HG03521 (cell line): ENCODE measurements around the gene TFAP2E.
"Not testable (repeated sequence)": the region's sequence is repeated elsewhere in the genome, so short reads cannot be mapped to it uniquely, and the experiment has no call there.

Experiments used
- ATAC-seq: cut with Tn5 transposase; IDR thresholded peaks from one replicate; pipeline ENCODE4 v1.9.1; 2021; ENCODE audit warnings: mild to moderate bottlenecking, moderate library complexity; ENCODE audit not compliant: unreplicated experiment

TFAP2E gene

GRCh38 chr1:35571263-35571662 lies 1.9 kb upstream of the TFAP2E start:
- ATAC-seq = no peak

GRCh38 chr1:35572296-35572695 lies 818 bp upstream of the TFAP2E start:
- ATAC-seq = no peak

- no peak for ATAC-seq
These were observed 1.1 kb downstream of the TFAP2E start for GRCh38 chr1:35574125-35574654.

- ATAC-seq = no peak
These were observed 1.7 kb downstream of the TFAP2E start for GRCh38 chr1:35574655-35575415.

- no peak for ATAC-seq
These were observed 2.4 kb downstream of the TFAP2E start for GRCh38 chr1:35575416-35575958.

GRCh38 chr1:35576061-35576765 lies 3.1 kb downstream of the TFAP2E start:
- no peak for ATAC-seq

GRCh38 chr1:35576766-35577070 lies 3.6 kb downstream of the TFAP2E start:
- not testable (repeated sequence) for ATAC-seq

- peak; percentile 56 for ATAC-seq
These were observed 4.2 kb downstream of the TFAP2E start for GRCh38 chr1:35577071-35577998.

GRCh38 chr1:35580949-35581388 lies 7.9 kb downstream of the TFAP2E start:
- ATAC-seq = no peak

GRCh38 chr1:35581621-35582020 lies 8.5 kb downstream of the TFAP2E start:
- ATAC-seq = not testable (repeated sequence)

GRCh38 chr1:35585281-35585680 lies 12.2 kb downstream of the TFAP2E start:
- ATAC-seq = no peak

- not testable (repeated sequence) for ATAC-seq
These were observed 12.7 kb downstream of the TFAP2E start for GRCh38 chr1:35585805-35586204.

GRCh38 chr1:35586808-35587207 lies 13.7 kb downstream of the TFAP2E start:
- ATAC-seq = no peak

GRCh38 chr1:35587736-35588135 lies 14.6 kb downstream of the TFAP2E start:
- no peak for ATAC-seq

GRCh38 chr1:35588197-35588910 lies 15.2 kb downstream of the TFAP2E start:
- no peak for ATAC-seq

- no peak for ATAC-seq
These were observed 16.7 kb downstream of the TFAP2E start for GRCh38 chr1:35589516-35590427.

GRCh38 chr1:35590476-35591040 lies 17.4 kb downstream of the TFAP2E start:
- ATAC-seq = no peak

GRCh38 chr1:35591211-35591610 lies 18.1 kb downstream of the TFAP2E start:
- ATAC-seq = no peak
